T-helper 2 cell (primary cell): Measurements from ENCODE around the gene MANBA.
"Not testable (repeated sequence)": the region's sequence is repeated elsewhere in the genome, so short reads cannot be mapped to it uniquely, and the experiment has no call there.

ENCODE experiments used
- DNase-seq, 5 experiments: peaks; one replicate each; pipeline versions ENCODE4 v3.0.0 to v3.0.0-alpha.2; 2012 to 2022

The MANBA gene

DNA sequence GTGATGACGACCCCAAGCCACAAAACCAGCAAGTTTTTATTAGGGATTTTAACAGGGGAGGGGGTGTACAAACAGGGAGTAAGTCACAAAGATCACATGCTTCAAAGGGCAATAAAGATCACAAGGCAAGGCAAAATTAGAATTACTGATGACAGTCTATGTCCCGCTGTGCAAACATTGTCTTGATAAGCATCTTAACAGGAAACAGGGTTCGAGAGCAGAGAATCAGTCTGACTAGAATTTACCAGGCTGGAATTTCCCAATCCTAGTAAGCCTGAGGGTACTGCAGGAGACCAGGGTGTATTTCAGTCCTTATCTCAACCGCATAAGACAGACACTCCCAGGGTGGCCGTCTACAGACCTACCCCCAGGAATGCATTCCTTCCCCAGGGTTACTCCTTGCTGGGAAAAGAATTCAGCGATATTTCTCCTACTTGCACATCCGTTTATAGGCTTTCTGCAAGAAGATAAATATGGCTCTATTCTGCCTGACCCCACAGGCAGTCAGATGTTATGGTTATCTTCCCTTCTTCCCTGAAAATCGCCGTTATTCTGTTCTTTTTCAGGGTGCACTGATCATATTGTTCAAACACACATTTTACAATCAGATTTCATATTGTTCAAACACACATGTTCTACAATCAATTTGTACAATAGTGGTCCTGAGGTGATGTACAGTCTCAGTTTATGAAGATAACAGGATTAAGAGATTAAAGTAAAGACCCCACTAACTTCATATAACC is 41.8 kb downstream of the MANBA start:
- DNase-seq = not testable (repeated sequence)

DNA sequence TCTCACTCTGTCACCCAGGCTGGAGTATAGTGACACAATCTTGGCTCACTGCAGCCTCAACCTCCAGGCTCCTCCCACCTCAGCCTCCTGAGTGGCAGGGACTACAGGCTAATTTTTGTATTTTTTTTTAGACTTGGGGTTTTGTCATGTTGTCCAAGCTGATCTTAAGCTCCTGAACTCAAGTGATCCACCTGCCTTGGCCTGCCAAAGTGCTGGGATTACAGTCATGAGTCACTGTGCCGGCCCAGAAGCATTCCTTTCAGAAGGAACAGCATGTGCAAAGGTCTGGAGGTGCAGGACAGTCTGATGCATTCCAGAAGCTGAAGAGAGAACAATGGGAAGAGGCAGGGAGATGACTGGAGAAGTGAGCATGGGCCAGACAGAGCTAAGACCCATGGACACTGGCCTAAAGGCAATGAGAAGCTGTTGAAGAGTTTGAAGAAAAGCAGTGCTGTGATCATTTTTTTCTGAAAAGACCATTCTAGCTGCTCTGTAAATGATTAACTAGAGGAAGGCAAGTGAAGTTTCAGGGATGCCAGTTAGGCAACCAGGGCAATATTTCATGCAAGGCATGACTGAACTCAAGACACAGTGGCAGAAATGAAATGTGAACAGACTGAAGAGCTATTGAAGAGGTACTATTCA is 43.2 kb downstream of the MANBA start:
- DNase-seq = no peak

- no peak for DNase-seq
Observed at GRCh38 chr4:102715057-102715456, 45.7 kb downstream of the MANBA start.

DNA sequence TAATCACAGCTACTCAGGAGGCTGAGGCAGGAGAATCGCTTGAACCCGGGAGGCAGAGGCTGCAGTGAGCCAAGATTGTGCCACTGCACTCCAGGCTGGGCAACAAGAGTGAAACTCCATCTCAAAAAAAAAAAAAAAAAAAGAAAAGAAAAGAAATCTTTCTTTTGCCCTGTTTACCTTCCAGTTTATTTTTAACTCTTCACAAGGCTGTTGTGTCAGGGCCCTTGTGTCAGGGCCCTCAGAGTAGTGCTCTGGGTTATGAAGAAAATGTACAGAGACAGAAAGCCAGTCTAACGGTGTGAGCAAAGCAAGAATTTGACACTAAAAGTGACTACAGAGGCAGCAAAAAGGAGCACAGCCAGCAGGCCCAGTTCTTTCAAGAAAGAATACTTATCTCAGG is 47.0 kb downstream of the MANBA start:
- not testable (repeated sequence) for DNase-seq

GRCh38 chr4:102713096-102713495 is 47.7 kb downstream of the MANBA start:
- no peak for DNase-seq

DNA sequence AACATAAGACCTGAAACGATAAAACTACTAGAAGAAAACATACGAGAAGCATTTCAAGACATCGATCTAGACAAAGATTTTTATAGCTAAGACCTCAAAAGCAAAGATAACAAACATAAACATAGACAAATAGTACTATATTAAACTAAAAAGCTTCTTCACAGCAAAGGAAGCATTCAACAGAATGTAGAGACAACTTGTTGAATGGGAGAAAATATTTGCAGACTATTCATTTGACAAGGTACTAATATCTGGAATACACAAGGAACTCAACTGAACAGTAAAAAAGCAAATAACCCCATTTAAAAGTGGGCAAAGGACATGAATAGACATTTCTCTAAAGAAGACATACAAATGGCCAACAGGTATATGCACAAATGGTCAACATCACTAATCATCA is 49.8 kb downstream of the MANBA start:
- no peak for DNase-seq

DNA sequence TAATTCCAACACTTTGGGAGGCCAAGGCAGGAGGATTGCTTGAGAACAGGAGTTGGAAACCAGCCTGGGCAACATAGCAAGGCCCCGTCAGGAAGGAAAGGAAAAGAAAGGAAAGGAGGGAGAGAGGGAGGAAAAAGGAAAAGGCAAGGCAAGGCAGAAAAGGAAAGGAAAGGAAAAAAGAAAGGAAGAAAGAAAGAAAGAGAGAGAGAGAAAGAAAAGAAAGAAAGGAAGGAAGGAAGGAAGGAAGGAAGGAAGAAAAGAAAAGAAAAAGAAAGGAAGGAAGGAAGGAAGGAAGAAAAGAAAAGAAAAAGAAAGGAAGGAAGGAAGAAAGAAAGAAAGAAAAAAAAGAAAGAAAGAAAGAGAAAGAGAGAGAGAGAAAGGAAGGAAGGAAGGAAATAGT is 51.7 kb downstream of the MANBA start:
- DNase-seq = not testable (repeated sequence)

- DNase-seq = no peak
Observed at GRCh38 chr4:102707150-102707549, 53.6 kb downstream of the MANBA start.

DNA sequence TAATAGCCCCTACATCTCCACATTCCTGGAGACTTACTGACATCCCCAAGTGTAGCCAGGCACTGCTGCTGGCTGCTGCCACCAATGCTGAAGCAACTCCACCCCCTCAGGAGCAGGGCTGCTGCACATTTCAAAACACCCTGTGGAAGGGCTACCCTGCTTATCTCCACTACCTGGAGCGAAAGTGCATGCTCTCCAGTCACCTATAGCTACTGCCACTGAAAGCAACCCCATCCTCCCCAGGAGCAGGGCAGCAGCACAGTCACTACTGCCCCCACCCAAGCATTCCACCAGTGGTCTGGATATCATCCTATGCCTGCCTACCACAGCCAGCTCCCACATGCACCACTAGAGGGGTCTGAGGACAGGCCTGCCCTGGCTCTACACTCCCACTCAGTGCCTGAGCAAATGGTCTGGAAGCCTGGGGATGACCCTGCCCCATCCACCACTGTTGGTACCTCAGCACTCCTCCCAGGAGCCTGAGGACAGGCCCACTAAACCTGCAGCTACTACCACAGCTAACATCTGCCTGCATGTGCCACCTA is 55.3 kb downstream of the MANBA start:
- DNase-seq = no peak

GRCh38 chr4:102696758-102697157 is 64.0 kb downstream of the MANBA start:
- DNase-seq = no peak

- DNase-seq = no peak
Observed at GRCh38 chr4:102694791-102695190, 66.0 kb downstream of the MANBA start.

DNA sequence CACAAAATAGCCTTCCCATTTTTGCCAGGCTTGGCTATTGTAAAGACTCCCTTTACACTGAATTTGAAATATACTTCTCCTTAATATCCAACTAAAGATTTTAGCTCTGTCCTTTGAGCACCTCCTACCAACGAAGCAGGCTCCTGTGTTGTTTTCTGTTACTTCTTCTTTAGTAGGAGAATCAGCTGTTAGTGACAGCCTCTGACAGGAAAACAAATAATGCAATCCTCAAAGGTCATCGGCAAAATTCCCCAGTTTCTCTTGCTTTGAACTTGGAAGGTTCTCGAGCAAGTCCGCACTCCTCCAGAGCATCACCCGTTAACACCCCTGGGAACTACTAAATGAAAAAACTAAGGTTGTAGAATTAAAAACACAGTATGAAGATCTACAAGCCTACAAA is 66.9 kb downstream of the MANBA start:
- DNase-seq = no peak

DNA sequence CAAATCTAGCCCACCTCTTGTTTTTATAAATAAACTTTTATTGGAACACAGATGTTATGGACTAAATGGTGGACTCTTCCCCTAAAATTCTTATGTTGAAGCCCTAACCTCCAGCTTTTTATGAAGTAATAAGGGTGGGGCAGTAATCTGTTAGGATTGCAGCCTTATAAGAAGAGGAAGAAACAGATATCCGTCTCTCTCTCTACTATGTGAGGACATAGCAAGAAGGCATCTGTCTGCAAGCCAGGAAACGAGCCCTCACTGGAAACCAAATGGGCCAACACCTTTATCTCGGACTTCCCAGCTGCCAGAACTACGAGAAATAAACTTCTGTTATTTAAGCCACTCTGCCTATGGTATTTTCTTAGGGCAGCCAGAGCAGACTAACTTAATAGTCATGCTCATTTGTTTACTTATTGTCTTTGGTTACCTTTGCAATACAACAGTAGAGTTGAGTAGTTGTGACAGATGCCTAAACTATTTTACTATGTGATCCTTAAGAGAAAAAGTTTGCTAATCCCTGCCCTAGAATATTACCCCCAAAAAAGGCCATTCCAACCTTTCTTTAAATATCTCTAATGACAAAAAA is 67.4 kb downstream of the MANBA start:
- DNase-seq = no peak

DNA sequence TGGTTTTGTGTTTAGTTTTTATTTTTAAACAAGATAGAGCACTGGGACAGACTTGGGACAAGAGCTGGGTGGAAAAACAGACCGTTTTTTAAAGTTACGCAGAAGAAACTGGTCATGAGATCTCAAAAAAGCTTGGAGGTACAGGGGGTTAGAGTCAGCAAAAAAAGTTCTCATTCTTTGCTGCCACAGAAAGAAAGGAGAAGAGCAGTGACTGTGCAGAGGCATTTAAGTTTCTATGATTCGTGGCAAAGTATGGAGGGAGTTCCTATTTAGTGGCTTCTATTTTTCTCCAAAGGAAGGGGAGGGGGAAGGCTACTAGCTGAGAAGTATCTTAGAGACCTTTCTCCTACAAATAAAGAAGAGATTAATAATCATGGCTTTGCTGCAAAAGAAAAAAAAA is 68.3 kb downstream of the MANBA start:
- DNase-seq = no peak

DNA sequence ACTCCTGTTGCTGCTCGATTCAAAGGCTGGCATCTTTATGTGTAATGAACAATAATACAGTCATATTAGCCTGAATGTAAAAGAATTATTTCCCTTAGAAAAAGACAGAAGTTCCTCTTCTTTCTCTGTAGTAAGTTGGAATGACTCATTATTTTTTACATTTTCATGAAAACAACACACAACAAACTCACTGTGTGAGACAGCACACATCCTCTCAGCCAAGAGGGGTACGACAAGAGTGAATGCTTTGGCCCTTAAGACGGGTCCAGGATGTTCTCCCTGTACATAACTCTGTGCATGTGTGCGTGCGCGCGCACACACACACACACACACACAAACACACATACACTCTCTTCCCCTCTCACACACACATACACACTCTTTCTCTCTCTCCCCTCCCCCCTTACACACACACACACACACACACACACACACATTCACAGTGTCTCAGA is 72.8 kb downstream of the MANBA start:
- no peak for DNase-seq

- no peak for DNase-seq
Observed at GRCh38 chr4:102687373-102687981, 73.3 kb downstream of the MANBA start.

DNA sequence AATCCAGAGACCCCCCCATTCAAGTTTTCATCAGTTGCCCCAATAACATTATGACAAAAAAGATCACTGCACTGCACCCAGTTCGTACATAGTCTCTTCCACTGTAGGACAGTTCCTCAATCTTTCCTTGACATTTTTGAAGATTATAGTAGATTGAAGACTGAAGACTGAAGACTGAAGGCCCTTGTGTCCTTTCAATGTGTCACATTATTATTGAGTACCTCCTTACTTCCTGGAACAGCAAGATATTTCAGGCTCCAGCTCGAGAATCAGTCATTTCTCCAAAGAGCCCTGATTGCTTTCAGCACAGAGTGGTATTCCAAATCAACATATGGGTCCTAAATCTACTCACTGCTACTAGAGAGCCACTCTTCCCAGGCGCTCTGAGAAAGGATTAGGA is 75.0 kb downstream of the MANBA start:
- DNase-seq = no peak

DNA sequence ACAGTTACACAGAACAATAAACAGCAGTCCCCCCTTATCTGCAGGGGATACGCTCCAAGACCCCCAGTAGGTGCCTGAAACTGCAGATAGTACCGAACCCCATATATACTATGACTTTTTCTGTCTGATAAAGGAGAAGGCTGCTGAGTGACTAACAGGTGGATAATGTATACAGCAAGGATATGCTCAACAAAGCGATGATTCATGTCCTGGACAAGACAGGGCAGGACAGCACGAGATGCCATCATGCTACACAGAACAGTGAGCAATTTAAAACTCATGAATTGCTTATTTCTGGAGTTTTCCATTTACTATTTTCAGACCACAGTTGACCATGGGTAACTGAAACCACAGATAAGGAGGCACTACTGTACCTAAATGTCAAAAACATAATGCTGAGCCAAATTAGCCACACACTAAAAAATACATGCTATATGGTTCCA is 76.1 kb downstream of the MANBA start:
- DNase-seq = no peak

GRCh38 chr4:102683881-102684609 is 76.7 kb downstream of the MANBA start:
- DNase-seq = no peak

DNA sequence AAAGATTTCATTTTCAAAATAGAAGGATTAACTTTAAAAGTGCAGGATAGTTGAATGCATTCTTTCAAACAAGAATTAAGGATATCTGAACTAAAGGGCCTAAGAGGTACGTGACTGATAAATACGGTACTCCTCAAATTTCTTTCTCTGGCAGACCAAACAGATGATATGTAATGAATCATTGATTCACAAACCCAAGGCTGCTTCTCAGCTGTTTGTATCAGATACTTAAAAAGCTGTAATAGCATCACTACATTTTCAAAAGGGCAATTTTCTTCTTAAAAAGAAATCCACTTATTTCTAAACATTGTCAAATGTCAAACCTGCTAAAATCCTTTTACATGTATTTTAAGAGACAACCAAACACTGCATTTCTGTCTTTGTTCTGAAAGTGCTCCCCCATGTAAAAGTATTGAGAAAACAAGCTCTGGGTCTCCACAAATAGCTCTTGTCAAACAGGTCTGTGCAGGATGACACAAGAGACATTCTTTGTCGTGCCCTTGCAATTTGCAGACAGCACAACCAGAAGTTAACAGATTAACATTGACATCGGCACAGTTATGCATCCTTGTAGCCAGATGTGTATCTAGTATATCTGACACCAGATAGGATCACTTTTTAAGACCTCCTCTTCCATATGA is 82.0 kb downstream of the MANBA start:
- no peak for DNase-seq

- no peak for DNase-seq
Observed at GRCh38 chr4:102678107-102678506, 82.7 kb downstream of the MANBA start.

GRCh38 chr4:102675141-102675540 is 85.6 kb downstream of the MANBA start:
- no peak for DNase-seq
